RCC 7860 (cell line): Measurements from ENCODE around the gene CFAP119.

ENCODE experiments used
- DNase-seq: peaks from one replicate; pipeline ENCODE4 v3.0.0-alpha.2; 2015; ENCODE audit warnings: low spot score
- FAIRE-seq: peaks from 2 replicates; lab custom pipeline; 2012; peaks lifted over from hg19 to GRCh38; lab: Jason Lieb, UNC

The CFAP119 gene

GRCh38 chr16:30762991-30763725 lies 1.3 kb upstream of the CFAP119 start:
- DNase-seq (no peak), FAIRE-seq (no peak)

GRCh38 chr16:30761427-30761927 lies 385 bp downstream of the CFAP119 start:
- FAIRE-seq (no peak), DNase-seq (peak; percentile 19)

- FAIRE-seq, result no peak
- DNase-seq, result no peak
These were observed 1.1 kb downstream of the CFAP119 start for GRCh38 chr16:30760577-30761426.

- DNase-seq, result no peak
- FAIRE-seq, result no peak
These were observed 1.8 kb downstream of the CFAP119 start for GRCh38 chr16:30760001-30760559.

GRCh38 chr16:30758988-30759491 lies 2.8 kb downstream of the CFAP119 start:
- DNase-seq (no peak), FAIRE-seq (no peak)

- DNase-seq, result no peak
- no peak for FAIRE-seq
These were observed 4.5 kb downstream of the CFAP119 start for GRCh38 chr16:30757316-30757715.

GRCh38 chr16:30756781-30757100 lies 5.1 kb downstream of the CFAP119 start:
- DNase-seq (no peak), FAIRE-seq (no peak)

GRCh38 chr16:30755955-30756780 lies 5.7 kb downstream of the CFAP119 start:
- FAIRE-seq (no peak), DNase-seq (no peak)

GRCh38 chr16:30753596-30753995 lies 8.3 kb downstream of the CFAP119 start:
- FAIRE-seq (no peak), DNase-seq (no peak)

GRCh38 chr16:30750876-30751465 lies 10.9 kb downstream of the CFAP119 start:
- no peak for FAIRE-seq
- no peak for DNase-seq

- no peak for FAIRE-seq
These were observed 11.7 kb downstream of the CFAP119 start for GRCh38 chr16:30750201-30750600.

GRCh38 chr16:30748634-30749445 lies 13.0 kb downstream of the CFAP119 start:
- no peak for FAIRE-seq
- DNase-seq, result no peak

More at GRCh38 chr16:30750201-30750600, 11.7 kb downstream of the CFAP119 start:
- no peak for DNase-seq

GRCh38 chr16:30747799-30748633 lies 13.8 kb downstream of the CFAP119 start, which contains the start of gene PHKG2:
PHKG2 (plus strand) TSS chr16:30748425; CDS start chr16:30748821, 396 bp downstream.
- FAIRE-seq, result peak; percentile 91
- peak; percentile 96 for DNase-seq

- DNase-seq (peak; percentile 31), FAIRE-seq (no peak)
These were observed 14.5 kb downstream of the CFAP119 start for GRCh38 chr16:30747331-30747730.

GRCh38 chr16:30746638-30747175 lies 15.2 kb downstream of the CFAP119 start:
- FAIRE-seq, result no peak

GRCh38 chr16:30745082-30745481 lies 16.8 kb downstream of the CFAP119 start:
- FAIRE-seq, result no peak
- no peak for DNase-seq

More at GRCh38 chr16:30746638-30747175, 15.2 kb downstream of the CFAP119 start:
- DNase-seq, result no peak

GRCh38 chr16:30744183-30744582 lies 17.7 kb downstream of the CFAP119 start:
- DNase-seq (no peak), FAIRE-seq (no peak)

- no peak for DNase-seq
- no peak for FAIRE-seq
These were observed 18.1 kb downstream of the CFAP119 start for GRCh38 chr16:30743716-30744115.
